Activated B cell treated with CpG ODN at 0.5 μM for 24 hours (primary cell): ENCODE results near the gene CEMIP2. TPM values are rescaled to one million over a fixed set of nuclear protein-coding genes. Genes with fewer than 3 reads are reported as not detected.

Experiments
- ATAC-seq: fragments of 200-7000 bp; cut with Tn5 transposase; one replicate; pipeline ENCODE4 v1.10.0; 2021; ENCODE audit warnings: low read depth, mild to moderate bottlenecking, moderate library complexity
- CTCF ChIA-PET: fragments of 350-600 bp; sonication (Branson Sonifier 250); formaldehyde crosslinking; loops from one replicate; lab custom pipeline; 2021; ENCODE audit warnings: antibody characterized with exemption; lab: Charles Lee
- POLR2A ChIA-PET: fragments of 350-600 bp; sonication (Branson Sonifier 250); formaldehyde crosslinking; loops from one replicate; lab custom pipeline; 2021; ENCODE audit warnings: antibody characterized with exemption; lab: Charles Lee
- DNase-seq: peaks from one replicate; pipeline ENCODE4 v3.0.0; 2022
- H3K27ac Mint-ChIP-seq: one replicate; pipeline ENCODE4 v1.8.0; 2020; ENCODE audit warnings: mixed read lengths
- H3K27me3 Mint-ChIP-seq: one replicate; pipeline ENCODE4 v1.8.0; 2021; ENCODE audit warnings: mixed read lengths
- H3K36me3 Mint-ChIP-seq: one replicate; pipeline ENCODE4 v1.8.0; 2021; ENCODE audit warnings: low read depth, mixed read lengths
- H3K4me1 Mint-ChIP-seq: one replicate; pipeline ENCODE4 v1.8.0; 2021; ENCODE audit warnings: mixed read lengths
- H3K4me3 Mint-ChIP-seq: one replicate; pipeline ENCODE4 v1.8.0; 2020; ENCODE audit warnings: mild to moderate bottlenecking, mixed read lengths
- H3K9me3 Mint-ChIP-seq: one replicate; pipeline ENCODE4 v1.8.0; 2020; ENCODE audit warnings: mixed read lengths
- intact Hi-C: fragments of 100-400 bp; cut with micrococcal nuclease; formaldehyde crosslinking; loops from one replicate; pipeline ENCODE4 v1.15.1; 2024
- total RNA-seq: library from RNA; stranded (reverse); gene quantifications from 2 replicates; pipeline ENCODE4 v1.2.3, GENCODE V29; 2022
- TF ChIP-seq, protein P1 (sequence below): fragments of 200-600 bp; IDR thresholded peaks from one replicate; pipeline ENCODE4 v1.8.0; 2022; ENCODE audit warnings: antibody characterized with exemption, mild to moderate bottlenecking

The CEMIP2 gene
- total RNA-seq, 1 donor from 2014 or later: 25.5 TPM

DNA sequence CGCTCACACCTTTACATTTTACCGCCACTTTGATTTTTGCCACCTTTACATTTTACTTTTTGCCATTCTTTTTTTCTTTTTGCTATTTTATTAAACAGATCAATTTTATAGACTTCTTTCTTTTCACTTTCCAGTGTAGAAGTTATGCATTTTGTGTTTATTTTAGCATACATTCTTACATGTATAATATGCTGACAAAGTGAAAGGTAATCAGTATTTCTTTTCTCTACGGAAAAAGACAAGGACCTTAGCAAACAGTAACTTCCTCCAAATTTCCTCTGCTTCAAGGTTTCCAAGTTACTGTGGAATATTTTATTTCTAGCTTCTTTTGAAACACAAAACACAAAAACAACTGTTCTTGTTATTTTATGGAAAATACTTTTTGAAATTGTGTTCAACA lies 97.0 kb downstream of the CEMIP2 start:
- DNase-seq: no peak
- TF ChIP-seq, protein P1, sequence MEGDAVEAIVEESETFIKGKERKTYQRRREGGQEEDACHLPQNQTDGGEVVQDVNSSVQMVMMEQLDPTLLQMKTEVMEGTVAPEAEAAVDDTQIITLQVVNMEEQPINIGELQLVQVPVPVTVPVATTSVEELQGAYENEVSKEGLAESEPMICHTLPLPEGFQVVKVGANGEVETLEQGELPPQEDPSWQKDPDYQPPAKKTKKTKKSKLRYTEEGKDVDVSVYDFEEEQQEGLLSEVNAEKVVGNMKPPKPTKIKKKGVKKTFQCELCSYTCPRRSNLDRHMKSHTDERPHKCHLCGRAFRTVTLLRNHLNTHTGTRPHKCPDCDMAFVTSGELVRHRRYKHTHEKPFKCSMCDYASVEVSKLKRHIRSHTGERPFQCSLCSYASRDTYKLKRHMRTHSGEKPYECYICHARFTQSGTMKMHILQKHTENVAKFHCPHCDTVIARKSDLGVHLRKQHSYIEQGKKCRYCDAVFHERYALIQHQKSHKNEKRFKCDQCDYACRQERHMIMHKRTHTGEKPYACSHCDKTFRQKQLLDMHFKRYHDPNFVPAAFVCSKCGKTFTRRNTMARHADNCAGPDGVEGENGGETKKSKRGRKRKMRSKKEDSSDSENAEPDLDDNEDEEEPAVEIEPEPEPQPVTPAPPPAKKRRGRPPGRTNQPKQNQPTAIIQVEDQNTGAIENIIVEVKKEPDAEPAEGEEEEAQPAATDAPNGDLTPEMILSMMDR: no peak
- intact Hi-C loops: no loop called here

DNA sequence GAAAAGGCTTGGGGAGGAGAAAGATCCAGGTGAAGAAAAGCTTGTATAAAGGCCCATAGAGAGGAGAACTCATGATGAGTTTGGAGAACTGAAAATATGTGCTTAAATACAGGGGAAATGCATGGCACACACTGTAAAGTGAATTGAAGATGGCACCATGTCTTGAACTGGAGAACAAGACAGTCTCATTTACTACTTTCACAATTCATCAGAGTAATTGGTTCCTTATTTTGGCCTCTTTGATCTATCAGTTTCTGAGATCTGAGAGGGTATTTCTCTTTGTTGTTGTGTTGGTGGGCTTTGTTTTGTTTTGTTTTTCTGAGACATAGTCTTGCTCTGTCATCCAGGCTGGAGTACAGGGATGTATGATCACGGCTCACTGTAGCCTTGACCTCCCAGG lies 98.2 kb downstream of the CEMIP2 start:
- DNase-seq: no peak
- Mint-ChIP-seq H3K4me1 (peaks cover 10% of the 10 kb centered on the region), H3K36me3 (no peaks in the 10 kb centered on the region), H3K27ac (no peak overlapping the region), H3K4me3 (no peak overlapping the region), H3K27me3 (no peaks in the 10 kb centered on the region), H3K9me3 (peaks cover 3% of the 10 kb centered on the region)
- TF ChIP-seq, protein P1: no peak
- ChIA-PET POLR2A (no interaction called here), CTCF (no interaction called here)
- intact Hi-C loops: no loop called here
- no peak for ATAC-seq

More for the DNA sequence above, 97.0 kb downstream of the CEMIP2 start:
- peaks cover 3% of the 10 kb centered on the region for H3K9me3 Mint-ChIP-seq
- ChIA-PET POLR2A (no interaction called here), CTCF (no interaction called here)
- H3K27me3 Mint-ChIP-seq: no peaks in the 10 kb centered on the region
- ATAC-seq: no peak
- peaks cover 22% of the 10 kb centered on the region for H3K4me1 Mint-ChIP-seq
- no peak overlapping the region for H3K27ac Mint-ChIP-seq
- H3K4me3 Mint-ChIP-seq: no peak overlapping the region
- H3K36me3 Mint-ChIP-seq: no peaks in the 10 kb centered on the region

DNA sequence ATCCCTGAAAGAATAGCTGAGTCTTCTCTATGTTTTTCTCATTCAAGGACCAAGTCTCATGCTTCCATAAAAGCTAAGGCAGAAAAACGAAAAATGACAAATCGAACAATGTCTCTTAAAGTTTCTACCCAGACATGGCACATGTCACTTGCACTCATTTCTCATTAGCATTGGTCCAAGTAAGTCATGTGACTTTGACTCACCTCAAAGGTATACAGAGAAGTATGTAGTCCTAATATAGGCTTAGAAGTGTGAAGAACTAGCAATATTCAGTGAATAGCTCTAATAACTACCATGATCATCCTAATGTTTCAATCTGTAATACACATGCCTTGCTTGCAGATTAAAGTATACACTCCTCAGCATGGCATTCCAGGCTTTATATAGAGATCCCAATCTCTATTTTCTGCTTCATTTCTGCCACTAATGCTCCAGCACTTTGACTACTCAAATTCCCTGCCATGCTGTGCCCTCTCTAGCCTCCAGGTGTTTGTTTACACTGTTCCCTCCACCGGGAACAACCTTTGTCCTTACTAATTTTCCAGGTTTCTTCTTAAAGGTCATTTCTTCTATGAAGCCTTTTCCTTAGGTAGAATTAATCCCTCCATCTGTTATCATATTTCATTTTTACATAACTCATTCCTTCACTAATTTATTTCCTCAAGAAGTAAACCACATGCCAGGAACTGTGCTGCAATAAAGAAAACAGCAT lies 98.9 kb downstream of the CEMIP2 start:
- DNase-seq: no peak
- TF ChIP-seq, protein P1: no peak
- no peak overlapping the region for H3K27ac Mint-ChIP-seq
- no peak for ATAC-seq
- H3K27me3 Mint-ChIP-seq: no peaks in the 10 kb centered on the region
- POLR2A ChIA-PET: interaction anchor here (0.5 kb wide), 1 partner anchor 14 kb away, joined by 3 read pairs; no protein-coding TSS in a partner anchor
- no peak overlapping the region for H3K4me3 Mint-ChIP-seq
- H3K4me1 Mint-ChIP-seq: peaks cover 3% of the 10 kb centered on the region
- H3K36me3 Mint-ChIP-seq: no peaks in the 10 kb centered on the region
- CTCF ChIA-PET: no interaction called here
- intact Hi-C loops: no loop called here
- H3K9me3 Mint-ChIP-seq: peaks cover 3% of the 10 kb centered on the region

DNA sequence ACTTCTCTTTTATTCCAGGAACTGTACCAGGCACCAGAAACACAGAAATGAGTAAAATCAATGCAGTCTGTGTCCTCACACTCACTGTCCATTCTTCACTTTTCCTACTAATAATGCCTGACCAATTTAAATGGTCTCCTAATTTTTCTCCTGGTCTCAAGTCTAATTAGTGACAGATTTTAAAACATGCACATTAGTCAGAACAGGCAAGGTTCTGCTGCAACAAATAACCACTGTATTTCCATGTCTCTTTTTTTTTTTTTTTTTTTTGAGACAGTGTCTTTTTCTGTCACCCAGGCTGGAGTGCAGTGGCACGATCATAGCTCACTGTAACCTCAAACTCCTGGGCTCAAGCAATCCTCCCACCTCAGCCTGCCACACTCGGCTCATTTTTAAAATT lies 99.6 kb downstream of the CEMIP2 start:
- Mint-ChIP-seq H3K4me3 (no peak overlapping the region), H3K36me3 (no peaks in the 10 kb centered on the region), H3K27ac (no peak overlapping the region), H3K27me3 (no peaks in the 10 kb centered on the region), H3K9me3 (peaks cover 3% of the 10 kb centered on the region), H3K4me1 (peaks cover 3% of the 10 kb centered on the region)
- ChIA-PET CTCF (no interaction called here), POLR2A (interaction anchor here (0.5 kb wide), 1 partner anchor 14 kb away, joined by 3 read pairs; no protein-coding TSS in a partner anchor)
- TF ChIP-seq, protein P1: no peak
- intact Hi-C loops: no loop called here
- no peak for ATAC-seq
- DNase-seq: no peak

DNA sequence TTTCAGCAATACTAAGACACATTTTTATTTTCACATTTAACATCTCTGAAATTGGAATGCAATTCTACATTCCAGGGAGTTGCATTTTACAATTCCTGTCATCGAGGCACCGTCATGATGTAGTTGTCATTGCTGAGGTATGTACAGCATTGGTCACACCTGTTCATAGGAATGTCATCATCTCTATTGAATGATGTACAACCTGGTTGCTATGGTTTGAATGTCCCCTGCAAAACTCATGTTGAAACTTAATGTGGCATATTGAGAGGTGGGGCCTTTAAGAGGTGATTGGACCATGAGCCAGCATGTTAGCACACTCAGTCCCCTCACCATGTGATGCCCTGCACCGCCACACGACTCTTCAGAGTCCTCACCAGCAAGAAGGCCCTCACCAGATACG lies 103.1 kb downstream of the CEMIP2 start:
- Mint-ChIP-seq H3K4me3 (no peak overlapping the region), H3K4me1 (peaks cover 3% of the 10 kb centered on the region), H3K36me3 (no peaks in the 10 kb centered on the region), H3K27me3 (peaks cover 8% of the 10 kb centered on the region), H3K27ac (no peak overlapping the region), H3K9me3 (peaks cover 3% of the 10 kb centered on the region)
- TF ChIP-seq, protein P1: no peak
- CTCF ChIA-PET: interaction anchor here (1.4 kb wide), 1 partner anchor 26 kb away, joined by 3 read pairs; no protein-coding TSS in a partner anchor
- POLR2A ChIA-PET: no interaction called here
- DNase-seq: no peak
- intact Hi-C loops: no loop called here
- ATAC-seq: no peak
